Fibroblast of lung (primary cell): ENCODE measurements around the gene CLN3. TPM values are rescaled to one million over a fixed set of nuclear protein-coding genes. Genes with fewer than 3 reads are reported as not detected.

Experiments used
- DNase-seq, 2 donors: peaks; one replicate each; pipeline versions ENCODE4 v3.0.0 to v3.0.0-alpha.2; 2010; ENCODE audit warnings: low read depth in 2 of 2
- H2AFZ ChIP-seq: 2 replicates; pipeline ENCODE4 v1.5.1; 2012; ENCODE audit warnings: low read length, control low read depth, inconsistent platforms
- H3K27ac ChIP-seq: 2 replicates; pipeline ENCODE4 v1.5.1; 2011; ENCODE audit warnings: low read length, control low read depth; ENCODE audit not compliant: insufficient read depth
- H3K27me3 ChIP-seq: 2 replicates; pipeline ENCODE4 v1.5.1; 2011; ENCODE audit warnings: mild to moderate bottlenecking, low read length; ENCODE audit not compliant: control insufficient read depth, insufficient read depth
- H3K36me3 ChIP-seq: 2 replicates; pipeline ENCODE4 v1.5.1; 2011; ENCODE audit warnings: low read length; ENCODE audit not compliant: control insufficient read depth, insufficient read depth
- H3K4me1 ChIP-seq: 2 replicates; pipeline ENCODE4 v1.5.1; 2011; ENCODE audit warnings: low read length; ENCODE audit not compliant: control insufficient read depth, insufficient read depth; ENCODE audit errors: extremely low read depth
- H3K4me2 ChIP-seq: 2 replicates; pipeline ENCODE4 v1.5.1; 2011; ENCODE audit warnings: low read length, control low read depth; ENCODE audit not compliant: insufficient read depth; ENCODE audit errors: extremely low read depth
- H3K4me3 ChIP-seq, 4 experiments: fragments of 200-600 bp in 1 of 4; sonication (generic) in 1 of 4; replicated peaks in 1 of 4; 2 replicates each; pipeline ENCODE4 v1.5.1; 2011 to 2016; ENCODE audit warnings: low read length in 4 of 4, low read depth in 3 of 4, mild to moderate bottlenecking in 3 of 4, control low read depth in 2 of 4, inconsistent platforms in 1 of 4, mixed read lengths in 1 of 4; ENCODE audit not compliant: insufficient read depth in 1 of 4; ENCODE audit errors: control extremely low read depth in 1 of 4
- H3K79me2 ChIP-seq: 2 replicates; pipeline ENCODE4 v1.5.1; 2012; ENCODE audit warnings: mild to moderate bottlenecking, low read length, inconsistent platforms; ENCODE audit not compliant: control insufficient read depth, insufficient read depth
- H3K9ac ChIP-seq: 2 replicates; pipeline ENCODE4 v1.5.1; 2011; ENCODE audit warnings: mild to moderate bottlenecking, low read length, control low read depth; ENCODE audit not compliant: insufficient read depth
- H3K9me3 ChIP-seq: 2 replicates; pipeline ENCODE4 v1.5.1; 2012; ENCODE audit warnings: low read depth, low read length; ENCODE audit not compliant: control insufficient read depth, insufficient read depth
- H4K20me1 ChIP-seq: 2 replicates; pipeline ENCODE4 v1.5.1; 2011; ENCODE audit warnings: low read length; ENCODE audit not compliant: control insufficient read depth, insufficient read depth; ENCODE audit errors: extremely low read depth
- EZH2 ChIP-seq: IDR thresholded peaks from 2 replicates; pipeline ENCODE4 v1.5.1; 2012; ENCODE audit warnings: low read length, control low read depth, mild to moderate bottlenecking; ENCODE audit errors: missing control alignments
- polyA plus RNA-seq, 2 donors: library from polyadenylated mRNA; depleted of rRNA in 1 of 2; stranded (reverse) in 1 of 2; unstranded in 1 of 2; fragments of >200 nt; gene quantifications; 2 replicates each; pipeline ENCODE4 v1.2.1, GENCODE V29; 2011 to 2012; ENCODE audit warnings: missing spikeins in 1 of 2
- total RNA-seq: library from RNA; depleted of rRNA; stranded (reverse); fragments of >200 nt; gene quantifications from 2 replicates; pipeline ENCODE4 v1.2.1, GENCODE V29; 2014
- TF ChIP-seq, protein P1 (sequence below), 2 donors: IDR thresholded peaks in 1 of 2; conservative IDR thresholded peaks in 1 of 2; 1 replicate in 1 of 2; 2 replicates in 1 of 2; pipeline ENCODE4 v1.5.1; 2011 to 2012; ENCODE audit warnings: low read length in 2 of 2, control low read depth in 1 of 2, inconsistent platforms in 1 of 2, low read depth in 1 of 2, mild to moderate bottlenecking in 1 of 2

Gene CLN3
- total and polyA plus RNA-seq, 2 donors (not counting 1 experiment from before 2014, with no cell fraction given) = 19.5 to 23.3 TPM

DNA sequence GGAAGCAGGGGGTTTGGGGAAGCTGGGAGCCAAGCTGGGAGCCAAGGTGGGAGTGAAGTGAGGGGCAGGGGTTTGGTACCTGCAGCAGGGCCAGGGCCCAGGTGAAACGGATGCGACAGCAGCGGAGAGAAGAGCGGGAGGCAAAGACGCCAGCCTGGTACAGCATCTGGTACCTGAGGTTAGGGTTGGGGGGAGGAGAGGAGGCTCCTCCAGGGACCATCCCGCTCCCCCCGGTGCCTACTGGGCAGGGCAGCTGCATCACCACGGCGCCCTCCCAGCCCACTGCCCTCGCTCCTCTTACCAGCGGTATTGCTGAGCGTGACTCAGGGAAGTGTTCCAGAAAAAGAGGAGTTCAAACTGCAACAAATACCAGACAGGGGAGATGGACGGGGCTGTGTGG lies 9.8 kb downstream of the CLN3 start:
- no peaks in the 10 kb centered on the region for H3K9me3 ChIP-seq
- no peaks in the 10 kb centered on the region for H3K4me1 ChIP-seq
- no peaks in the 10 kb centered on the region for H3K27me3 ChIP-seq
- H3K9ac ChIP-seq = no peak overlapping the region
- H3K79me2 ChIP-seq = no peaks in the 10 kb centered on the region
- H3K4me2 ChIP-seq = no peak overlapping the region
- no peak for TF ChIP-seq EZH2
- TF ChIP-seq, protein P1, sequence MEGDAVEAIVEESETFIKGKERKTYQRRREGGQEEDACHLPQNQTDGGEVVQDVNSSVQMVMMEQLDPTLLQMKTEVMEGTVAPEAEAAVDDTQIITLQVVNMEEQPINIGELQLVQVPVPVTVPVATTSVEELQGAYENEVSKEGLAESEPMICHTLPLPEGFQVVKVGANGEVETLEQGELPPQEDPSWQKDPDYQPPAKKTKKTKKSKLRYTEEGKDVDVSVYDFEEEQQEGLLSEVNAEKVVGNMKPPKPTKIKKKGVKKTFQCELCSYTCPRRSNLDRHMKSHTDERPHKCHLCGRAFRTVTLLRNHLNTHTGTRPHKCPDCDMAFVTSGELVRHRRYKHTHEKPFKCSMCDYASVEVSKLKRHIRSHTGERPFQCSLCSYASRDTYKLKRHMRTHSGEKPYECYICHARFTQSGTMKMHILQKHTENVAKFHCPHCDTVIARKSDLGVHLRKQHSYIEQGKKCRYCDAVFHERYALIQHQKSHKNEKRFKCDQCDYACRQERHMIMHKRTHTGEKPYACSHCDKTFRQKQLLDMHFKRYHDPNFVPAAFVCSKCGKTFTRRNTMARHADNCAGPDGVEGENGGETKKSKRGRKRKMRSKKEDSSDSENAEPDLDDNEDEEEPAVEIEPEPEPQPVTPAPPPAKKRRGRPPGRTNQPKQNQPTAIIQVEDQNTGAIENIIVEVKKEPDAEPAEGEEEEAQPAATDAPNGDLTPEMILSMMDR (conservative IDR thresholded peaks at IDR 0.05 in 1 of 2, IDR thresholded peaks at IDR 0.05 in 1 of 2; ENCODE audit: low read depth in 1 of 2, low read length in 2 of 2) = no peak
- no peak overlapping the region for H3K4me3 ChIP-seq
- H2AFZ ChIP-seq = no peak overlapping the region
- DNase-seq = no peak
- peaks cover 9% of the 10 kb centered on the region for H3K36me3 ChIP-seq
- H3K27ac ChIP-seq = no peak overlapping the region
- H4K20me1 ChIP-seq = no peaks in the 10 kb centered on the region

DNA sequence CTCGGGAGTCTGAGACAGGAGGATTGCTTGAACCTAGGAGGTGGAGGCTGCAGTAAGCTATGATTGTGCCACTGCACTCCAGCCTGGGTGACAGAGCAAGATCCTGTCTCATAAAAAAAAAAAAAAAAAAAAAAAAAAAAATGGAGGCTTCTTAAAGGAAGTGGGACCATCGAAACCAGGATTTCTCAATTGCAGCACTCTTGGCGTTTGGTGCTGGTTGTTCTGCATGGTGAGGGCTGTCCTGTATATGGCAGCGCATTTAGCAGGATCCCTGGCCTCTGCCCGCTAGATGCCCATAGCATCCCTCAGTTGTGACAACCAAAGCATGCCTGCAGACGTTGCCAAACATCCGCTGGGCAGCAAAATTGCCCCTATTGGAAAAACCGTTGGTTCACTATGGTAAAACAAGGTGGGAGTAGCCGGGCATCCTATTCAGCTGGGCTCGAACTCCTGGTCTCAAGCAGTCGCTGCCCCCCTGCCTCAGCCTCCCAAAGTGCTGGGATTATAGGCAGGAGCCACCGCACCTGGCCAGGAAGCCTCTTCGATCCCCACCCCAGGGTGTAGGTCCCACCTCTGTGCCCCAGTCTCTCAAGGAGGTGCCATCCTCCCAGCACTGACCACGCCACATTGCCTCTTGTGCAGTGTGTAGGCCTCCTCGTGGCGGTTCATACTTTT lies 13.2 kb downstream of the CLN3 start:
- Histone ChIP-seq H3K36me3 (peaks cover 11% of the 10 kb centered on the region), H3K4me2 (no peak overlapping the region), H3K27me3 (no peaks in the 10 kb centered on the region), H3K79me2 (no peaks in the 10 kb centered on the region), H3K9ac (no peak overlapping the region), H4K20me1 (no peaks in the 10 kb centered on the region), H2AFZ (no peak overlapping the region), H3K4me1 (no peaks in the 10 kb centered on the region), H3K4me3 (no peak overlapping the region), H3K9me3 (no peaks in the 10 kb centered on the region), H3K27ac (no peak overlapping the region)
- TF ChIP-seq, protein P1 (conservative IDR thresholded peaks at IDR 0.05 in 1 of 2, IDR thresholded peaks at IDR 0.05 in 1 of 2; ENCODE audit: low read depth in 1 of 2, low read length in 2 of 2) = no peak
- no peak for TF ChIP-seq EZH2
- no peak for DNase-seq

DNA sequence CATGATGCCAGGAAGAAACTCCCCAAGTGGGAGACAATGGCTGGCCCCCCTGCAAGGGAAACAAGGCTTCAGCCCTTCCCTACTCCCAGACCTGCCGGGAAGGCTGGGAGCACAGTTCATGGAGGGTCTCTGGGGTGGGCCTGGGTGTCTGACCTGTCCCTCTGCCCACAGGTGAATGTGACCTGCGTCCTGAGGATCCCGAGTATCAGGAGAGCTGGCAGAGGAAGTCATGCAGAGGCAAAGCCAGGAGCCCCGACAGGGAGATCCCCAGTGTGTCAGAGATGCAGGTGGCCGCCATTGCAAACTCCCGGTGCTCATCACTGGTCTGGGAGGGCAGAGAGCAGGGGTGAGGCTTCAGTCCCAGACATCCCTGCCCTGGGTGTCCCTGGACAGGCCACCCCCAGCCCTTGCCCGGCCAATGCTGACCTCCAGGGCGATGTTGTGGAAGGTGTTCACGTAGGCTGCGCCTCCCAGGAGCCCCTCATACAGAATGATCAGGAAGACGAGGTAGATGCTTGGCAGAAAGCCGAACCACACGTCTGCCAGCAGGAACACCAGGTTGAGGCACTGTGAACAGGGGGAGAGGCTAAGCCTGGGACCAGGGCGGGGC lies 14.5 kb downstream of the CLN3 start:
- Histone ChIP-seq H4K20me1 (no peaks in the 10 kb centered on the region), H3K4me2 (no peak overlapping the region), H3K27me3 (no peaks in the 10 kb centered on the region), H3K9me3 (no peaks in the 10 kb centered on the region), H3K4me3 (no peak overlapping the region), H3K9ac (no peak overlapping the region), H3K27ac (no peak overlapping the region), H3K36me3 (peaks cover 9% of the 10 kb centered on the region), H2AFZ (no peak overlapping the region), H3K4me1 (no peaks in the 10 kb centered on the region), H3K79me2 (no peaks in the 10 kb centered on the region)
- TF ChIP-seq, protein P1 (conservative IDR thresholded peaks at IDR 0.05 in 1 of 2, IDR thresholded peaks at IDR 0.05 in 1 of 2; ENCODE audit: low read depth in 1 of 2, low read length in 2 of 2) = no peak
- TF ChIP-seq EZH2 = no peak
- no peak for DNase-seq
